ENCODE measurements around the gene LCE2A.

DNA sequence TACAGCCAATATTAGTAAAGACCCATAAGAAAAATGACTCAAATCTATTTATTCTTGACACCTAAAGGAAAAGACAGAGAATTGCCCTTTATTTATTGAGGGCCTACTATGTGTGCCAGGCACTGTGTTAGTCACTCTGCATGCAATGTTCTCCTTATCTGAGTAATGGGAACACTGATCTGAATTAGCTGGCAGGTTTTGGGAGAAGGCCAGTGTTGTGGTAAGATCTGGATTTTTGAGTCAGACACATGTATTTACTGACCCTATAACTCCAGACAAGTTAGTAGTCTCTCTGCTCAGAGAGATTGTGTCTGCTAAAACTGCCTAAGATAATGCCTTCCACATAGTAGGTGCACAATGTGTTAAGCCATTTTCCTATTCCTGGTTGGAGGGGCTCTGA lies 27.1 kb downstream of the LCE2A start:
- TF ChIP-seq EZH2 (IDR thresholded peaks at IDR 0.05; ENCODE audit: low read depth, low read length, severe bottlenecking): no peak
- TF ChIP-seq POLR2A (IDR thresholded peaks at IDR 0.05; ENCODE audit: control extremely low read depth in 1 of 2, low read depth in 2 of 2, low read length in 2 of 2): no peak
- no peak for TF ChIP-seq TEAD4 (IDR thresholded peaks at IDR 0.05; ENCODE audit: low read depth, low read length)
- TF ChIP-seq POLR2AphosphoS5 (IDR thresholded peaks at IDR 0.05; ENCODE audit: low read depth, low read length): no peak
- no peak for TF ChIP-seq BACH1 (IDR thresholded peaks at IDR 0.05; ENCODE audit: low read length)
- TF ChIP-seq, protein P1, sequence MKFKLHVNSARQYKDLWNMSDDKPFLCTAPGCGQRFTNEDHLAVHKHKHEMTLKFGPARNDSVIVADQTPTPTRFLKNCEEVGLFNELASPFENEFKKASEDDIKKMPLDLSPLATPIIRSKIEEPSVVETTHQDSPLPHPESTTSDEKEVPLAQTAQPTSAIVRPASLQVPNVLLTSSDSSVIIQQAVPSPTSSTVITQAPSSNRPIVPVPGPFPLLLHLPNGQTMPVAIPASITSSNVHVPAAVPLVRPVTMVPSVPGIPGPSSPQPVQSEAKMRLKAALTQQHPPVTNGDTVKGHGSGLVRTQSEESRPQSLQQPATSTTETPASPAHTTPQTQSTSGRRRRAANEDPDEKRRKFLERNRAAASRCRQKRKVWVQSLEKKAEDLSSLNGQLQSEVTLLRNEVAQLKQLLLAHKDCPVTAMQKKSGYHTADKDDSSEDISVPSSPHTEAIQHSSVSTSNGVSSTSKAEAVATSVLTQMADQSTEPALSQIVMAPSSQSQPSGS (IDR thresholded peaks at IDR 0.05; ENCODE audit: low read length): no peak
- TF ChIP-seq RAD21 (IDR thresholded peaks at IDR 0.05 in 1 of 2, conservative IDR thresholded peaks at IDR 0.05 in 1 of 2; ENCODE audit: low read depth in 2 of 2, low read length in 2 of 2): no peak

All from H1 (cell line).